Thoracic aorta (tissue), 2 donors: ENCODE measurements around the gene TYK2. TPM values are rescaled to one million over a fixed set of nuclear protein-coding genes. Genes with fewer than 3 reads are reported as not detected.

Source experiments
- ATAC-seq: fragments of 150-250 bp; one replicate; pipeline ENCODE4 v1.8.0; 2017; ENCODE audit warnings: low read depth; ENCODE audit not compliant: insufficient number of reproducible peaks, low FRiP score
- DNase-seq: peaks from one replicate; pipeline ENCODE4 v3.0.0-alpha.2; 2020; ENCODE audit warnings: low spot score
- H3K27ac ChIP-seq, 2 donors: fragments of 200-600 bp; sonication (generic); 1 replicate in 1 of 2; 2 replicates in 1 of 2; pipeline ENCODE4 v1.5.1; 2016; ENCODE audit warnings: mild to moderate bottlenecking in 2 of 2, moderate library complexity in 2 of 2
- H3K27me3 ChIP-seq: fragments of 200-600 bp; sonication (generic); replicated peaks from 2 replicates; pipeline ENCODE4 v1.6.0; 2016; ENCODE audit warnings: mild to moderate bottlenecking; ENCODE audit not compliant: insufficient read depth
- H3K36me3 ChIP-seq: fragments of 200-600 bp; sonication (generic); one replicate; pipeline ENCODE4 v1.5.1; 2016
- H3K4me1 ChIP-seq, 2 donors: fragments of 200-600 bp; sonication (generic); 1 replicate in 1 of 2; 2 replicates in 1 of 2; pipeline versions ENCODE4 v1.5.1 to v1.6.0; 2016; ENCODE audit warnings: low read depth in 2 of 2, mild to moderate bottlenecking in 1 of 2; ENCODE audit not compliant: control insufficient read depth in 1 of 2
- H3K4me3 ChIP-seq: fragments of 200-600 bp; sonication (generic); 2 replicates; pipeline ENCODE4 v1.5.1; 2016; ENCODE audit warnings: mild to moderate bottlenecking
- H3K9me3 ChIP-seq: fragments of 200-600 bp; sonication (generic); 2 replicates; pipeline ENCODE4 v1.5.1; 2016
- CTCF ChIP-seq: fragments of 200-600 bp; sonication (generic); IDR thresholded peaks from one replicate; pipeline ENCODE4 v1.5.1; 2019; ENCODE audit warnings: antibody characterized with exemption
- total RNA-seq, 2 donors: library from RNA; depleted of rRNA; stranded (reverse); fragments of >200 nt; gene quantifications; one replicate each; pipeline versions ENCODE4 v1.1.0 to v1.2.3, GENCODE V29; 2016

Gene TYK2
- total RNA-seq, result 10 to 100 TPM; 79.3 to 96.7 TPM

- Histone ChIP-seq H3K36me3 (peaks cover 8% of the 10 kb centered on the region), H3K4me3 (peak within 1 kb of the TSS; percentile 83), H3K4me1 (peaks cover 0 to 11% of the 10 kb centered on the region in 2 donors), H3K9me3 (no peaks in the 10 kb centered on the region), H3K27ac (peak within 1 kb of the TSS; percentile 52 to 69), H3K27me3 (no peaks in the 10 kb centered on the region)
- TF ChIP-seq CTCF, result no peak
- ATAC-seq (peak; percentile 99), DNase-seq (peak; percentile 96)
These were observed at the start of gene TYK2 for GRCh38 chr19:10380313-10381102. Gene TYK2, minus strand, starts transcription at chr19:10380572. Its CDS starts 2,166 bp downstream, at chr19:10378406.

GRCh38 chr19:10428996-10429381, 48.6 kb upstream of the TYK2 start:
- Histone ChIP-seq H3K36me3 (no peaks in the 10 kb centered on the region), H3K27me3 (no peaks in the 10 kb centered on the region), H3K4me1 (peaks cover 10 to 27% of the 10 kb centered on the region in 2 donors), H3K27ac (no peak overlapping the region), H3K9me3 (no peaks in the 10 kb centered on the region), H3K4me3 (no peak overlapping the region)
- DNase-seq (no peak), ATAC-seq (no peak)
- no peak for TF ChIP-seq CTCF

- no peaks in the 10 kb centered on the region for H3K9me3 ChIP-seq
- no peaks in the 10 kb centered on the region for H3K36me3 ChIP-seq
- DNase-seq, result no peak
- TF ChIP-seq CTCF, result no peak
- H3K27me3 ChIP-seq, result peaks cover 7% of the 10 kb centered on the region
- no peak overlapping the region for H3K27ac ChIP-seq
- H3K4me3 ChIP-seq, result no peak overlapping the region
- no peak for ATAC-seq
- H3K4me1 ChIP-seq, result peaks cover 4 to 21% of the 10 kb centered on the region in 2 donors
These were observed 46.8 kb upstream of the TYK2 start for GRCh38 chr19:10427169-10427568.

GRCh38 chr19:10424011-10424637, 43.8 kb upstream of the TYK2 start:
- H3K4me1 ChIP-seq, result peaks cover 7 to 30% of the 10 kb centered on the region in 2 donors
- DNase-seq, result no peak
- peaks cover 17% of the 10 kb centered on the region for H3K27me3 ChIP-seq
- H3K36me3 ChIP-seq, result no peaks in the 10 kb centered on the region
- no peak for ATAC-seq
- H3K27ac ChIP-seq, result no peak overlapping the region
- no peaks in the 10 kb centered on the region for H3K9me3 ChIP-seq
- peak overlapping the region; percentile 65 for H3K4me3 ChIP-seq
- peak; percentile 95 for TF ChIP-seq CTCF

GRCh38 chr19:10422846-10423245, 42.5 kb upstream of the TYK2 start:
- peaks cover 17% of the 10 kb centered on the region for H3K27me3 ChIP-seq
- H3K4me1 ChIP-seq, result peaks cover 9 to 32% of the 10 kb centered on the region in 2 donors
- no peak for DNase-seq
- TF ChIP-seq CTCF, result no peak
- H3K36me3 ChIP-seq, result no peaks in the 10 kb centered on the region
- H3K4me3 ChIP-seq, result no peak overlapping the region
- no peak for ATAC-seq
- H3K27ac ChIP-seq, result no peak overlapping the region
- no peaks in the 10 kb centered on the region for H3K9me3 ChIP-seq
